Mesendoderm (in vitro differentiated cells): Measurements from ENCODE around the gene FOXJ3.

Source experiments
- DNase-seq: peaks from one replicate; pipeline ENCODE4 v3.0.0; 2013
- H2AK5ac ChIP-seq: 2 replicates; pipeline ENCODE4 v1.6.1; 2013; ENCODE audit warnings: low read length, inconsistent platforms
- H2BK120ac ChIP-seq: 2 replicates; pipeline ENCODE4 v1.6.1; 2013; ENCODE audit warnings: low read depth, mild to moderate bottlenecking, low read length, moderate library complexity, mixed read lengths
- H2BK15ac ChIP-seq: replicated peaks from 2 replicates; pipeline ENCODE4 v1.6.1; 2013; ENCODE audit warnings: low read depth, mild to moderate bottlenecking, moderate library complexity
- H2BK5ac ChIP-seq: 2 replicates; pipeline ENCODE4 v1.6.1; 2013; ENCODE audit warnings: low read length, inconsistent platforms
- H3K18ac ChIP-seq: 2 replicates; pipeline ENCODE4 v1.6.1; 2013; ENCODE audit warnings: mild to moderate bottlenecking, low read length, mixed read lengths
- H3K23ac ChIP-seq: one replicate; pipeline ENCODE4 v1.6.1; 2013; ENCODE audit warnings: low read length
- H3K27ac ChIP-seq: 2 replicates; pipeline ENCODE4 v1.5.1; 2013; ENCODE audit warnings: low read depth, mild to moderate bottlenecking, inconsistent platforms, low read length, moderate library complexity
- H3K27me3 ChIP-seq: 2 replicates; pipeline ENCODE4 v1.6.1; 2013; ENCODE audit warnings: low read length, control low read depth, mild to moderate bottlenecking, inconsistent platforms; ENCODE audit not compliant: insufficient read depth, poor library complexity
- H3K36me3 ChIP-seq: 2 replicates; pipeline ENCODE4 v1.6.1; 2013; ENCODE audit warnings: low read length, inconsistent platforms; ENCODE audit not compliant: control insufficient read depth, insufficient read depth
- H3K4ac ChIP-seq: one replicate; pipeline ENCODE4 v1.6.1; 2013; ENCODE audit warnings: low read depth, mild to moderate bottlenecking, low read length, moderate library complexity
- H3K4me1 ChIP-seq: 2 replicates; pipeline ENCODE4 v1.6.1; 2013; ENCODE audit warnings: low read depth, low read length, inconsistent platforms; ENCODE audit not compliant: control insufficient read depth
- H3K4me2 ChIP-seq: 2 replicates; pipeline ENCODE4 v1.6.1; 2013; ENCODE audit warnings: low read length
- H3K4me3 ChIP-seq: 2 replicates; pipeline ENCODE4 v1.5.1; 2013; ENCODE audit warnings: mild to moderate bottlenecking, low read length
- H3K56ac ChIP-seq: one replicate; pipeline ENCODE4 v1.6.1; 2013; ENCODE audit warnings: low read length
- H3K79me1 ChIP-seq: 2 replicates; pipeline ENCODE4 v1.6.1; 2013; ENCODE audit warnings: low read length, inconsistent platforms
- H3K79me2 ChIP-seq: 2 replicates; pipeline ENCODE4 v1.6.1; 2013; ENCODE audit warnings: mild to moderate bottlenecking, low read length; ENCODE audit not compliant: control insufficient read depth, insufficient read depth
- H3K9ac ChIP-seq: 2 replicates; pipeline ENCODE4 v1.6.1; 2013; ENCODE audit warnings: low read length, inconsistent platforms
- H4K5ac ChIP-seq: one replicate; pipeline ENCODE4 v1.6.1; 2013; ENCODE audit warnings: low read length
- H4K8ac ChIP-seq: one replicate; pipeline ENCODE4 v1.6.1; 2013; ENCODE audit warnings: low read depth, mild to moderate bottlenecking, control low read depth, low read length, moderate library complexity
- WGBS: extraction: QIAGEN DNeasy Blood & Tissue Kit; methylation state at CpG from one replicate; pipeline ENCODE4 v1.1.7; 2013; ENCODE audit warnings: low lambda C conversion rate, missing lambda C conversion rate; ENCODE audit not compliant: insufficient coverage; ENCODE audit errors: extremely low coverage; 5-methylcytosine and 5-hydroxymethylcytosine counted together

FOXJ3 gene

GRCh38 chr1:42165511-42166210 lies 169.4 kb downstream of the FOXJ3 start:
- Histone ChIP-seq H3K36me3 (no peaks in the 10 kb centered on the region), H3K79me2 (no peaks in the 10 kb centered on the region), H3K9ac (no peak overlapping the region), H3K4me3 (no peak overlapping the region), H3K4me1 (peaks cover 5% of the 10 kb centered on the region), H3K4me2 (no peak overlapping the region), H3K4ac (no peak overlapping the region), H4K8ac (no peak overlapping the region), H3K56ac (peak overlapping the region; percentile 31), H3K79me1 (no peaks in the 10 kb centered on the region), H2BK15ac (no peak overlapping the region), H3K18ac (no peak overlapping the region), H3K23ac (no peak overlapping the region), H2BK120ac (no peak overlapping the region), H2BK5ac (no peak overlapping the region), H3K27me3 (no peaks in the 10 kb centered on the region), H4K5ac (no peak overlapping the region), H2AK5ac (no peak overlapping the region), H3K27ac (no peak overlapping the region)
- peak; percentile 81 for DNase-seq
- no CpG with 5 or more reads among the region's 12 CpGs for WGBS

GRCh38 chr1:42164551-42165420 lies 170.2 kb downstream of the FOXJ3 start, which contains the start of gene GUCA2A:
Gene GUCA2A, minus strand, starts transcription at chr1:42164745. Its CDS starts 33 bp downstream, at chr1:42164712.
- Histone ChIP-seq H3K27me3 (no peaks in the 10 kb centered on the region), H3K27ac (no peak within 1 kb of the TSS)

GRCh38 chr1:42163536-42164503 lies 171.2 kb downstream of the FOXJ3 start:
- Histone ChIP-seq H3K23ac (no peak overlapping the region), H3K27ac (no peak overlapping the region), H2AK5ac (no peak overlapping the region), H3K4ac (no peak overlapping the region), H3K4me2 (no peak overlapping the region), H3K18ac (no peak overlapping the region), H3K4me3 (no peak overlapping the region), H2BK5ac (no peak overlapping the region), H3K79me2 (no peaks in the 10 kb centered on the region), H2BK120ac (no peak overlapping the region), H3K79me1 (no peaks in the 10 kb centered on the region), H3K56ac (no peak overlapping the region), H3K4me1 (peaks cover 5% of the 10 kb centered on the region), H3K9ac (no peak overlapping the region), H3K36me3 (no peaks in the 10 kb centered on the region), H4K8ac (no peak overlapping the region), H3K27me3 (no peaks in the 10 kb centered on the region), H4K5ac (no peak overlapping the region), H2BK15ac (no peak overlapping the region)
- DNase-seq: no peak
- WGBS: no CpG with 5 or more reads among the region's 16 CpGs

More at GRCh38 chr1:42164551-42165420, 170.2 kb downstream of the FOXJ3 start, which contains the start of gene GUCA2A:
- no peaks in the 10 kb centered on the region for H3K79me1 ChIP-seq
- H3K9ac ChIP-seq: no peak within 1 kb of the TSS
- H3K4me2 ChIP-seq: no peak within 1 kb of the TSS
- H2BK120ac ChIP-seq: no peak within 1 kb of the TSS
- H3K4me3 ChIP-seq: no peak within 1 kb of the TSS
- H3K79me2 ChIP-seq: no peaks in the 10 kb centered on the region
- no CpG with 5 or more reads among the region's 24 CpGs for WGBS
- peaks cover 5% of the 10 kb centered on the region for H3K4me1 ChIP-seq
- no peaks in the 10 kb centered on the region for H3K36me3 ChIP-seq
- H2BK5ac ChIP-seq: no peak within 1 kb of the TSS
- no peak within 1 kb of the TSS for H4K5ac ChIP-seq
- peak; percentile 74 for DNase-seq
- no peak within 1 kb of the TSS for H2AK5ac ChIP-seq
- no peak within 1 kb of the TSS for H2BK15ac ChIP-seq
- no peak within 1 kb of the TSS for H3K18ac ChIP-seq
- H3K4ac ChIP-seq: no peak within 1 kb of the TSS
- no peak within 1 kb of the TSS for H3K23ac ChIP-seq
- no peak within 1 kb of the TSS for H4K8ac ChIP-seq
- H3K56ac ChIP-seq: peak within 1 kb of the TSS; percentile 11

- Histone ChIP-seq H3K4me3 (no peak overlapping the region), H4K5ac (no peak overlapping the region), H2AK5ac (no peak overlapping the region), H3K4me2 (no peak overlapping the region), H3K36me3 (no peaks in the 10 kb centered on the region), H3K9ac (no peak overlapping the region), H3K79me2 (no peaks in the 10 kb centered on the region), H3K79me1 (no peaks in the 10 kb centered on the region), H3K23ac (no peak overlapping the region), H3K4me1 (peaks cover 4% of the 10 kb centered on the region), H4K8ac (no peak overlapping the region), H2BK120ac (no peak overlapping the region), H2BK15ac (no peak overlapping the region), H3K18ac (no peak overlapping the region), H2BK5ac (no peak overlapping the region), H3K27me3 (no peaks in the 10 kb centered on the region), H3K27ac (no peak overlapping the region), H3K4ac (no peak overlapping the region), H3K56ac (no peak overlapping the region)
- DNase-seq: no peak
- no CpG with 5 or more reads among the region's 2 CpGs for WGBS
Observed at GRCh38 chr1:42163114-42163513, 171.9 kb downstream of the FOXJ3 start.

- Histone ChIP-seq H2AK5ac (no peak overlapping the region), H2BK15ac (no peak overlapping the region), H3K79me2 (no peaks in the 10 kb centered on the region), H4K8ac (no peak overlapping the region), H3K9ac (no peak overlapping the region), H3K4me2 (no peak overlapping the region), H3K79me1 (no peaks in the 10 kb centered on the region), H2BK5ac (no peak overlapping the region), H3K4me3 (no peak overlapping the region), H3K18ac (no peak overlapping the region), H3K56ac (no peak overlapping the region), H4K5ac (no peak overlapping the region), H2BK120ac (no peak overlapping the region), H3K27ac (no peak overlapping the region), H3K27me3 (no peaks in the 10 kb centered on the region), H3K36me3 (no peaks in the 10 kb centered on the region), H3K23ac (no peak overlapping the region), H3K4me1 (peaks cover 1% of the 10 kb centered on the region), H3K4ac (no peak overlapping the region)
- DNase-seq: no peak
- WGBS: no CpG with 5 or more reads among the region's 5 CpGs
Observed at GRCh38 chr1:42162181-42162580, 172.9 kb downstream of the FOXJ3 start.
